Loucy (cell line): ENCODE results near the gene BRINP3.

Source experiments
- EZH2phosphoT487 ChIP-seq: fragments of 200-600 bp; IDR thresholded peaks from 2 replicates; pipeline ENCODE4 v1.6.1; 2018; ENCODE audit warnings: antibody characterized with exemption, mild to moderate bottlenecking, moderate library complexity, borderline replicate concordance
- TF ChIP-seq, protein P1 (sequence below): fragments of 200-600 bp; sonication (generic); conservative IDR thresholded peaks from 2 replicates; pipeline ENCODE4 v1.5.1; 2014; ENCODE audit warnings: mild to moderate bottlenecking, antibody characterized with exemption, low read length

DNA sequence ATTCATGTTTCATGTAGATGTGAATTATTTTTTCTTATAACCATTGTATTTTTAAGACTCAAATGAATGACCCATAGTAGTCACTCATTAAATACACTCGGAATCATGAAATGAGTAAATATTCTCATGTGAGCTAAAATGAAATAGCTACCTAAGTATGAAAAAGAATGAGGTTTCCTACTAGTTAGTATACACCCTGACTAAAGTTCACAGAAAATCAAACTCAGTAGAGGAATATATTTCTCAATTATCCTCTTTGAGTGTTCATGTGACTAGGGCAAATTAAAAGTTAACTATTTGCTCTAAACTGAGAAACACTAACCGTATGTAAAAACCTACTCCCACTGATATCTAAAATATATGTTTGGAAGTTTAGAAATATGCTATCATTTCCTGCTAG, 187.8 kb downstream of the BRINP3 start:
- TF ChIP-seq, protein P1, sequence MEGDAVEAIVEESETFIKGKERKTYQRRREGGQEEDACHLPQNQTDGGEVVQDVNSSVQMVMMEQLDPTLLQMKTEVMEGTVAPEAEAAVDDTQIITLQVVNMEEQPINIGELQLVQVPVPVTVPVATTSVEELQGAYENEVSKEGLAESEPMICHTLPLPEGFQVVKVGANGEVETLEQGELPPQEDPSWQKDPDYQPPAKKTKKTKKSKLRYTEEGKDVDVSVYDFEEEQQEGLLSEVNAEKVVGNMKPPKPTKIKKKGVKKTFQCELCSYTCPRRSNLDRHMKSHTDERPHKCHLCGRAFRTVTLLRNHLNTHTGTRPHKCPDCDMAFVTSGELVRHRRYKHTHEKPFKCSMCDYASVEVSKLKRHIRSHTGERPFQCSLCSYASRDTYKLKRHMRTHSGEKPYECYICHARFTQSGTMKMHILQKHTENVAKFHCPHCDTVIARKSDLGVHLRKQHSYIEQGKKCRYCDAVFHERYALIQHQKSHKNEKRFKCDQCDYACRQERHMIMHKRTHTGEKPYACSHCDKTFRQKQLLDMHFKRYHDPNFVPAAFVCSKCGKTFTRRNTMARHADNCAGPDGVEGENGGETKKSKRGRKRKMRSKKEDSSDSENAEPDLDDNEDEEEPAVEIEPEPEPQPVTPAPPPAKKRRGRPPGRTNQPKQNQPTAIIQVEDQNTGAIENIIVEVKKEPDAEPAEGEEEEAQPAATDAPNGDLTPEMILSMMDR = no peak
- TF ChIP-seq EZH2phosphoT487 = no peak
